Caco-2 (cell line): ENCODE data around the gene MCFD2. TPM values are rescaled to one million over a fixed set of nuclear protein-coding genes. Genes with fewer than 3 reads are reported as not detected.
A peak's percentile ranks its signal among the peaks of the same experiment; 100 is the strongest.

Source experiments
- BruUV-seq: library from RNA; stranded (reverse); fragments of 400-500 nt; replicated peaks from 2 replicates; lab custom pipeline; 2021; lab: Mats Ljungman, UMichigan
- CTCF ChIA-PET: fragments of 300-600 bp; sonication (Branson Sonifier 250); formaldehyde crosslinking; loops from one replicate; lab custom pipeline; 2022; ENCODE audit warnings: antibody characterized with exemption; lab: Charles Lee
- POLR2A ChIA-PET: fragments of 300-600 bp; sonication (Branson Sonifier 250); formaldehyde crosslinking; loops from one replicate; lab custom pipeline; 2022; ENCODE audit warnings: antibody characterized with exemption; lab: Charles Lee
- DNase-seq, 2 experiments: peaks; one replicate each; pipeline versions ENCODE4 v3.0.0 to v3.0.0-alpha.2; 2020 to 2022
- H3K27me3 ChIP-seq: replicated peaks from 2 replicates; pipeline ENCODE4 v1.6.0; 2011; ENCODE audit warnings: low read length; ENCODE audit not compliant: control insufficient read depth, insufficient read depth
- H3K36me3 ChIP-seq: 2 replicates; pipeline ENCODE4 v1.5.1; 2011; ENCODE audit warnings: low read length; ENCODE audit not compliant: control insufficient read depth, insufficient read depth
- H3K4me1 ChIP-seq: fragments of 250-450 bp; sonication (Bioruptor Pico); 2 replicates; pipeline ENCODE4 v1.5.1; 2020; ENCODE audit warnings: mild to moderate bottlenecking
- H3K4me3 ChIP-seq: 2 replicates; pipeline ENCODE4 v1.5.1; 2011; ENCODE audit warnings: low read depth, mild to moderate bottlenecking, control low read depth, low read length
- H3K9me3 ChIP-seq: fragments of 250-450 bp; sonication (Bioruptor Pico); 2 replicates; pipeline ENCODE4 v1.5.1; 2020; ENCODE audit warnings: mild to moderate bottlenecking, moderate library complexity
- H3K27ac Mint-ChIP-seq: one replicate; pipeline ENCODE4 v1.8.0; 2022; ENCODE audit warnings: mixed read lengths; ENCODE audit not compliant: unreplicated experiment
- H3K27me3 Mint-ChIP-seq: one replicate; pipeline ENCODE4 v1.8.0; 2022; ENCODE audit warnings: mixed read lengths; ENCODE audit not compliant: insufficient read depth, unreplicated experiment
- H3K36me3 Mint-ChIP-seq: one replicate; pipeline ENCODE4 v1.8.0; 2022; ENCODE audit warnings: mild to moderate bottlenecking, mixed read lengths; ENCODE audit not compliant: insufficient read depth, unreplicated experiment
- H3K4me1 Mint-ChIP-seq: one replicate; pipeline ENCODE4 v1.8.0; 2022; ENCODE audit warnings: low read depth, mixed read lengths; ENCODE audit not compliant: unreplicated experiment
- H3K4me3 Mint-ChIP-seq: one replicate; pipeline ENCODE4 v1.8.0; 2022; ENCODE audit warnings: mild to moderate bottlenecking, moderate library complexity, mixed read lengths; ENCODE audit not compliant: unreplicated experiment
- H3K9me3 Mint-ChIP-seq: one replicate; pipeline ENCODE4 v1.8.0; 2022; ENCODE audit warnings: mixed read lengths; ENCODE audit not compliant: unreplicated experiment
- CTCF ChIP-seq, 2 experiments: fragments of 200-600 bp in 1 of 2; IDR thresholded peaks; 1 replicate in 1 of 2; 2 replicates in 1 of 2; pipeline versions ENCODE4 v1.5.1 to v1.8.0; 2011 to 2022; ENCODE audit warnings: antibody characterized with exemption in 1 of 2, control low read depth in 1 of 2, inconsistent platforms in 1 of 2, low read depth in 1 of 2, low read length in 1 of 2, mild to moderate bottlenecking in 1 of 2, moderate library complexity in 1 of 2; ENCODE audit not compliant: insufficient read depth in 1 of 2, severe bottlenecking in 1 of 2, unreplicated experiment in 1 of 2
- intact Hi-C: fragments of 100-400 bp; cut with micrococcal nuclease; formaldehyde crosslinking; loops from one replicate; pipeline ENCODE4 v1.10.0; 2022; ENCODE audit not compliant: unreplicated experiment
- total RNA-seq: library from RNA; stranded (reverse); gene quantifications from 2 replicates; pipeline ENCODE4 v1.2.3, GENCODE V29; 2022

The MCFD2 gene
- total RNA-seq, 1 experiment from 2014 or later = 156 TPM

- no peak for DNase-seq
- ChIA-PET CTCF (no interaction called here), POLR2A (no interaction called here)
- Mint-ChIP-seq H3K27ac (no peak overlapping the region), H3K27me3 (no peaks in the 10 kb centered on the region), H3K9me3 (peaks cover under 1% of the 10 kb centered on the region), H3K4me1 (peaks cover 14% of the 10 kb centered on the region), H3K36me3 (no peaks in the 10 kb centered on the region), H3K4me3 (no peak overlapping the region)
- intact Hi-C loops = no loop called here
- BruUV-seq = no TSS peak
- Histone ChIP-seq H3K9me3 (peaks cover 3% of the 10 kb centered on the region; the same call in 1 of the 2 replicates), H3K4me3 (no peak overlapping the region), H3K27me3 (no peaks in the 10 kb centered on the region), H3K36me3 (no peaks in the 10 kb centered on the region), H3K4me1 (peaks cover 25% of the 10 kb centered on the region)
- no peak for TF ChIP-seq CTCF (IDR thresholded peaks at IDR 0.05; ENCODE audit: insufficient read depth in 1 of 2, low read depth in 1 of 2, low read length in 1 of 2, severe bottlenecking in 1 of 2, unreplicated experiment in 1 of 2)
These were observed 56.1 kb downstream of the MCFD2 start for GRCh38 chr2:46859482-46859881.

DNA sequence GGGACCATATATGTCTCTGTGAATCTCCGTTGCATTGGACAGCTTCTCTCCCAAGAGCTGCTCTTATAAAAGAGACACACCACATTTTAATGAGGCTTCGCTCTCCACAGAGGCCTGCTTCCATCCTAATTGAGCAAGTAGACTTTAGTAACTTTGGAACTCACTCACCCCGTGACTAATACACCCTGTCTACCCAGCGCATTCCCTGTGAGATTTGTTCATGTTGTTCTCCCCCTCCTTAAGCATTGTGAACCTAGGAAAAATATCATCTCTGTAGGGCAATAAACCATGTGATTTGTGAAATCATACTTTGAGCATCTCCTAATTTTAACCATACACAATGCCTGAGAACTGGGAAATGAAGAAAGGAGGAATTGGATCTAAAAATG lies 56.9 kb downstream of the MCFD2 start:
- H3K4me1 Mint-ChIP-seq = peaks cover 14% of the 10 kb centered on the region
- H3K27ac Mint-ChIP-seq = no peak overlapping the region
- no peak overlapping the region for H3K4me3 ChIP-seq
- H3K27me3 ChIP-seq = no peaks in the 10 kb centered on the region
- ChIA-PET POLR2A (no interaction called here), CTCF (interaction anchor here (0.8 to 1.3 kb wide), 2 partner anchors 8 to 18 kb away, joined by 3 to 8 read pairs; no protein-coding TSS in a partner anchor)
- H3K4me1 ChIP-seq = peaks cover 25% of the 10 kb centered on the region
- intact Hi-C loops = no loop called here
- H3K36me3 Mint-ChIP-seq = no peaks in the 10 kb centered on the region
- no TSS peak for BruUV-seq
- no peaks in the 10 kb centered on the region for H3K9me3 ChIP-seq
- no peaks in the 10 kb centered on the region for H3K27me3 Mint-ChIP-seq
- no peaks in the 10 kb centered on the region for H3K9me3 Mint-ChIP-seq
- H3K4me3 Mint-ChIP-seq = no peak overlapping the region
- no peak for DNase-seq
- no peaks in the 10 kb centered on the region for H3K36me3 ChIP-seq
- TF ChIP-seq CTCF (IDR thresholded peaks at IDR 0.05; ENCODE audit: insufficient read depth in 1 of 2, low read depth in 1 of 2, low read length in 1 of 2, severe bottlenecking in 1 of 2, unreplicated experiment in 1 of 2) = no peak

DNA sequence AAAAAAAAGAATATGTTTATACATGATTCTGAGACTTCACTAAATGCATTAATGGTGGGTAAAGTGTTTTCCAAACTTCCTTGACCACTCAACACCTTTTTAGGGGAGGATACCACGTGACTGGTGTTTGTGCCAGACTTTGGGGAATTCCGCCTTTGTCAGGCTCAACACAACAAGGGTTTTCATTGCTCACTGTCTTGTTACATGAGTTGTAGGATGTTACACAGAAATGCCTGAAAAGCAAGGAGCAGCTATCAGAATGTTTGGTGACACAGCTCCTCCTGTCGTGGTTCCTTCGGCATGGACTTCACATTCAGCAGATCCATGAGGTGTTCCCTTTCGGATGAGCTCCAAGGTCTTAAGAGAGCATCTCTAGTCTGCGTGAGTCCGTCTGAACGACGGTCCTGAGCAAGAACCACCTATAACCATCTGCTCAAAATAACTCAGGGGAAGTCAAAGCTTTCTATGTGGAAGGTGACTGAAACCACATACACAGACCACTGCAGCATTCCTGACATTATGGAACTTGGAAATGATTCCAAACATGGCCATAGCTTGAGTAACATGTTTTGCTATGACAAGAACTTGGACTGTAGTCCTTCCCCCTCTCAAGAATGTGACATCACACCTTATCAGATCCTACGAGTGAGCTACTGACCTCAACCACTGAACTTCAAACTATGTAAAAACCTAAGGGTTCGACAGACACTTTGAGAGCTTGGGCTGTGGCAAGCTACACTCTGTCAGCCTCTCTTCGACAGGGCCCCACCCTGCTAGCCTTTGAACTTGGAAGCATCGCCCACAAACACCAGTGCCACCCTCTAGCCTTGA lies 57.5 kb downstream of the MCFD2 start:
- ChIA-PET CTCF (interaction anchor here (0.6 to 1.3 kb wide), 3 partner anchors 9 to 111 kb away, joined by 3 to 8 read pairs (median 3); no protein-coding TSS in a partner anchor), POLR2A (no interaction called here)
- H3K9me3 ChIP-seq = no peaks in the 10 kb centered on the region
- no TSS peak for BruUV-seq
- peaks cover 25% of the 10 kb centered on the region for H3K4me1 ChIP-seq
- H3K4me3 ChIP-seq = no peak overlapping the region
- H3K27me3 Mint-ChIP-seq = no peaks in the 10 kb centered on the region
- no peaks in the 10 kb centered on the region for H3K36me3 Mint-ChIP-seq
- TF ChIP-seq CTCF (IDR thresholded peaks at IDR 0.05; ENCODE audit: insufficient read depth in 1 of 2, low read depth in 1 of 2, low read length in 1 of 2, severe bottlenecking in 1 of 2, unreplicated experiment in 1 of 2) = no peak
- peak in 1 of 2 experiments; percentile 33 for DNase-seq
- H3K4me3 Mint-ChIP-seq = no peak overlapping the region
- intact Hi-C loops = no loop called here
- no peaks in the 10 kb centered on the region for H3K27me3 ChIP-seq
- no peaks in the 10 kb centered on the region for H3K9me3 Mint-ChIP-seq
- H3K4me1 Mint-ChIP-seq = peaks cover 14% of the 10 kb centered on the region
- no peaks in the 10 kb centered on the region for H3K36me3 ChIP-seq
- no peak overlapping the region for H3K27ac Mint-ChIP-seq
